WTC11 (cell line): ENCODE results near the gene ANGPTL2.

Source experiments
- CTCF ChIP-seq: fragments of 200-600 bp; IDR thresholded peaks from 2 replicates; pipeline ENCODE4 v1.8.0; 2022; ENCODE audit warnings: antibody characterized with exemption
- MAX ChIP-seq: sonication (generic); formaldehyde crosslinking; IDR thresholded peaks from 2 replicates; pipeline ENCODE4 v1.8.0; 2022; ENCODE audit warnings: mild to moderate bottlenecking, missing genetic modification reagents
- SP1 ChIP-seq: sonication (generic); formaldehyde crosslinking; conservative IDR thresholded peaks from 2 replicates; pipeline ENCODE4 v1.8.1; 2022; ENCODE audit warnings: missing genetic modification reagents
- ZNF263 ChIP-seq: sonication (generic); formaldehyde crosslinking; IDR thresholded peaks from 2 replicates; pipeline ENCODE4 v1.8.1; 2022; ENCODE audit warnings: low read depth, mild to moderate bottlenecking, moderate library complexity, missing genetic modification reagents

- TF ChIP-seq CTCF (no peak), ZNF263 (CRISPR knock-in tag) (no peak), SP1 (no peak), MAX (CRISPR knock-in tag) (no peak)
Measured at GRCh38 chr9:127133739-127134167, 11.3 kb upstream of the ANGPTL2 start.
